Karpas-422 (cell line): Measurements from ENCODE around the gene RORB. TPM values are rescaled to one million over a fixed set of nuclear protein-coding genes. Genes with fewer than 3 reads are reported as not detected.
"Not testable (repeated sequence)": the region's sequence is repeated elsewhere in the genome, so short reads cannot be mapped to it uniquely, and the experiment has no call there.

Source experiments
- DNase-seq: peaks from one replicate; pipeline ENCODE4 v3.0.0-alpha.2; 2015
- H2AFZ ChIP-seq: fragments of 200-600 bp; sonication (generic); 2 replicates; pipeline ENCODE4 v1.6.1; 2014; ENCODE audit warnings: antibody characterized with exemption, low read length, mixed read lengths
- H3K27ac ChIP-seq: fragments of 200-600 bp; sonication (generic); 2 replicates; pipeline ENCODE4 v1.5.1; 2014; ENCODE audit warnings: mild to moderate bottlenecking, low read length, moderate library complexity
- H3K27me3 ChIP-seq: fragments of 200-600 bp; sonication (generic); 2 replicates; pipeline ENCODE4 v1.6.1; 2014; ENCODE audit warnings: low read length, mixed read lengths
- H3K36me3 ChIP-seq: fragments of 200-600 bp; sonication (generic); 2 replicates; pipeline ENCODE4 v1.6.1; 2014; ENCODE audit warnings: low read length, mixed read lengths; ENCODE audit not compliant: insufficient read depth
- H3K4me1 ChIP-seq: fragments of 200-600 bp; sonication (generic); 2 replicates; pipeline ENCODE4 v1.6.1; 2014; ENCODE audit warnings: mild to moderate bottlenecking, low read length, mixed read lengths
- H3K4me2 ChIP-seq: fragments of 200-600 bp; sonication (generic); 2 replicates; pipeline ENCODE4 v1.6.1; 2014; ENCODE audit warnings: low read length, low read depth, mild to moderate bottlenecking; ENCODE audit not compliant: poor library complexity, severe bottlenecking
- H3K4me3 ChIP-seq: fragments of 200-600 bp; sonication (generic); 2 replicates; pipeline ENCODE4 v1.5.1; 2014; ENCODE audit warnings: mild to moderate bottlenecking, antibody characterized with exemption, low read length, mixed read lengths
- H3K79me2 ChIP-seq: fragments of 200-600 bp; sonication (generic); 2 replicates; pipeline ENCODE4 v1.6.1; 2014; ENCODE audit warnings: mild to moderate bottlenecking, low read length, mixed read lengths
- H3K9ac ChIP-seq: fragments of 200-600 bp; sonication (generic); 2 replicates; pipeline ENCODE4 v1.6.0; 2014; ENCODE audit warnings: low read length
- H3K9me2 ChIP-seq: fragments of 200-600 bp; sonication (generic), shearing (Covaris generic); replicated peaks from 2 replicates; pipeline ENCODE4 v1.6.0; 2014; ENCODE audit warnings: mild to moderate bottlenecking, low read length, moderate library complexity; ENCODE audit not compliant: insufficient read depth
- H3K9me3 ChIP-seq: fragments of 300-700, 200-600 bp; sonication (generic); 2 replicates; pipeline ENCODE4 v1.6.1; 2014; ENCODE audit warnings: low read length, mixed read lengths
- H4K20me1 ChIP-seq: fragments of 200-600 bp; sonication (generic); 2 replicates; pipeline ENCODE4 v1.6.1; 2014; ENCODE audit warnings: mild to moderate bottlenecking, antibody characterized with exemption, low read length, low read depth; ENCODE audit not compliant: insufficient read depth
- total RNA-seq: library from RNA; depleted of rRNA; stranded (reverse); fragments of >200 nt; shearing (Covaris generic); gene quantifications from 2 replicates; pipeline ENCODE4 v1.2.3, GENCODE V29; 2014; ENCODE audit warnings: low replicate concordance

RORB gene
- total RNA-seq, 1 experiment from 2014 or later = 1.1 TPM

DNA sequence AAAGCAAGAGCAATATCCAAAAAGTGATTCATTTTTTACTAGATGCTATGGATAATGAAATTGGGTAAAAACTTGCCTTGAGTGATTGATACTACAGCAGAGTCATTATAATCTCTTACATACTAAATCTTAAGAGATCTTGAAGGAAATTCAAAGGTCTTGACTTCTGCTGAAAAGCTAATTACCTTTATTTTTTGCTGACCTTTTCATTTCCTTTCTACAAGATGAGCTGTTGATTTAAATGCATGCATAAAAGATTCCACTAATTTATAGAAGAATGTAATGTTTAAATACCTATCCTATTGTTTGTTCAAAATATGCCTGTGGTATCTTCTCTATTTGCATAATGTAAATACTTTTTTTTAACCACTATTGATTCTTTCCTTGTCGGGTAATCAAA lies 27.2 kb downstream of the RORB start:
- Histone ChIP-seq H3K9me3 (no peaks in the 10 kb centered on the region), H3K9ac (no peak overlapping the region), H3K27me3 (no peaks in the 10 kb centered on the region), H3K27ac (no peak overlapping the region), H3K4me1 (no peaks in the 10 kb centered on the region), H3K9me2 (no peaks in the 10 kb centered on the region), H3K36me3 (no peaks in the 10 kb centered on the region), H3K4me3 (no peak overlapping the region), H3K79me2 (no peaks in the 10 kb centered on the region), H2AFZ (no peak overlapping the region), H4K20me1 (no peaks in the 10 kb centered on the region), H3K4me2 (no peak overlapping the region)
- no peak for DNase-seq

DNA sequence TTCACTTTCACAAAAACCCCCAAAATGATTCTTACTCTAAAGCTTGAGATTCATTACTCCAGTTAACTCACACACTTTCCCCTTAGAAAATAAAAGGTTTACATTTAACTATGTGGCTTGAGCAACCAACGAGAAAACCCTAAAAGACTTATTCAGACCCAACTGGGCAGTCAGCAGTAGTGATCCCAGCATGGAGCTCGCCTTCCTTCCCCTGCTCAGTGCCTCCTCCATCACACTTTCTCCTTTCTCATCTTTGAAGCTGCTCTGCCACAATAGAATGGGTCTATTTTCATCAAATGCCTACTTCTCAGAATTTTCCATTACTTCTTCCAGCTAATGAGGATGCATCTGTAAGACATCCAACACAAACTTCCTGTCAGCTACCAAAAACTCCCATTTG lies 29.1 kb downstream of the RORB start:
- no peaks in the 10 kb centered on the region for H3K4me1 ChIP-seq
- no peaks in the 10 kb centered on the region for H3K27me3 ChIP-seq
- no peak overlapping the region for H3K9ac ChIP-seq
- no peaks in the 10 kb centered on the region for H3K9me3 ChIP-seq
- H3K36me3 ChIP-seq = no peaks in the 10 kb centered on the region
- DNase-seq = no peak
- H3K27ac ChIP-seq = no peak overlapping the region
- H3K4me3 ChIP-seq = no peak overlapping the region
- H4K20me1 ChIP-seq = no peaks in the 10 kb centered on the region
- no peak overlapping the region for H2AFZ ChIP-seq
- H3K9me2 ChIP-seq = no peaks in the 10 kb centered on the region
- H3K79me2 ChIP-seq = no peaks in the 10 kb centered on the region
- H3K4me2 ChIP-seq = peak overlapping the region; percentile 21

DNA sequence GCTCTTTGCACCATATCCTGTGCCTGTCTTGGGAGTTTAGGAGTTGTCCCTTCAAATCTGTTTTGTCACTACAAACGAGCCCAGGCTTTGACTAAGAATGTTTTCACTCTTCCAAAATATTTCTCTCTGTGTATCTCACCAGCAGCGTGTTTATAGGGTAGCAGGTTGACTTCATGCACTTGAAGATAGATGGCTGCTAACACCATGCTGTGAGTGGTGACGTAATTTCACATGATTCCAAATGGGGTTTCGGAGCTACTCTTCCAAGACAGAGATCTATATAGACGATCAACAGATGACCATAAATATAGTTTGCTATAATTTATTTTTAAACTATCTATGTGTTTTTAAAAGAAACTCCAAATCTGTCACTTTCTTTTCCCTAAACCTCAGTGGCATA lies 30.6 kb downstream of the RORB start:
- no peaks in the 10 kb centered on the region for H3K36me3 ChIP-seq
- H4K20me1 ChIP-seq = no peaks in the 10 kb centered on the region
- no peaks in the 10 kb centered on the region for H3K4me1 ChIP-seq
- H3K4me3 ChIP-seq = no peak overlapping the region
- H3K79me2 ChIP-seq = no peaks in the 10 kb centered on the region
- no peak overlapping the region for H3K27ac ChIP-seq
- H3K4me2 ChIP-seq = no peak overlapping the region
- no peaks in the 10 kb centered on the region for H3K27me3 ChIP-seq
- H3K9me2 ChIP-seq = no peaks in the 10 kb centered on the region
- H3K9me3 ChIP-seq = no peaks in the 10 kb centered on the region
- H2AFZ ChIP-seq = no peak overlapping the region
- DNase-seq = no peak
- H3K9ac ChIP-seq = no peak overlapping the region

DNA sequence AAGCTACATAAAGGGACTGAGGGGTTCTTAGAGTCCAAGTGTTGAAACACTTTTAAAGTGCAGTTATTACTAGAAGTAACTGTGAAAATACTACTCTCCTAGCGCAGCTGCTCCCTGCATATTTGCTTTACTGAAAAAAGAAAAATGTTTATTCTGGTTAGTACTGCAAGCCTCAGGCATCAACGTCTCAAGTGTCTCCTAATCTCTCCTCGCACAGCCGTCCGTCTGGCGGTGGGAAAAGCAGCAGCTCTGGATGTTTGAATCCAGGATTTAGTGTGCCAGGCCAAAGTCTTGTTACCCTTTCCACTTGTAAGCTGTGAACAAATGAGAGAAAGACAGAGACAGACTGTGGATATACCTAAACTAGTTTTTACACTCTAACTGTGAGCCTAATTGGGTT lies 31.1 kb downstream of the RORB start:
- Histone ChIP-seq H4K20me1 (no peaks in the 10 kb centered on the region), H3K4me2 (no peak overlapping the region), H3K27me3 (no peaks in the 10 kb centered on the region), H2AFZ (no peak overlapping the region), H3K27ac (no peak overlapping the region), H3K9me3 (no peaks in the 10 kb centered on the region), H3K9me2 (no peaks in the 10 kb centered on the region), H3K4me1 (no peaks in the 10 kb centered on the region), H3K79me2 (no peaks in the 10 kb centered on the region), H3K9ac (no peak overlapping the region), H3K4me3 (no peak overlapping the region), H3K36me3 (no peaks in the 10 kb centered on the region)
- DNase-seq = no peak

DNA sequence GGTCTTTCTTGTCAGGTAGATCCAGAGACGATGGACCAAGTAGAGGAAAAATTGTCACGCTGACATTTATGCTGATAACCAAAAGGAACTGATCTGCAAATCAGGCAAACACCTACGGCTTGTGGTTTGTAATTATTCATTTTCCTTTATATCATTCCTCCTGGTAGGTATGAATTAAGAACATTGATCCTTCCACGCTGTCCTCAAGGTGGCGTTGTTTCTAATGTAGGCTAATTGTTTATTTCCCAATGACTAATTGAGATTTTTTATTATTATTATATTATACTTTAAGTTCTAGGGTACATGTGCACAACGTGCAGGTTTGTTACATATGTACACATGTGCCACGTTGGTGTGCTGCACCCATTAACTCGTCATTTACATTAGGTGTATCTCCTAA lies 33.3 kb downstream of the RORB start:
- H3K4me2 ChIP-seq, H3K27ac ChIP-seq, H3K4me1 ChIP-seq, H3K36me3 ChIP-seq, H3K9ac ChIP-seq, H3K27me3 ChIP-seq, H3K9me2 ChIP-seq, H4K20me1 ChIP-seq, H2AFZ ChIP-seq, H3K79me2 ChIP-seq, H3K4me3 ChIP-seq, H3K9me3 ChIP-seq: not testable (repeated sequence)
- DNase-seq = peak; percentile 58

DNA sequence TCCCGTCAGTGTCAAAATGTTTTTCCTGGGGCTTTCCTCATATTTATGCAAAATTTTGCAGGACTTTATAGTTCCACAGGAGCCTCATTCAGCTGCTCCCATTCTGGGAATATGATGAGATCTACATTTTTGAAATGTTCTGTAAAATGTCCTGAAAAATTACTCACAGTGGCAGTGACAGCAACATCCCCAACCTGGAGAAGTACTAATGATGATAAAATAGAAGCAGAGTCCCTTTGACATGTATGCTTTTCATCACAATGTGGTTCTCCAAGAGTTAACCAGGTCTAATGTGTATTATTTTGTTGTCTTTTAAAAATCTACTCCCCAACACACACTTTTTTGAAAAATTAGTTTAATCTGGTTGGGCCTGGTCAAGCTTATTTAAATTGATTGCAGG lies 36.1 kb downstream of the RORB start:
- H3K4me1 ChIP-seq = no peaks in the 10 kb centered on the region
- no peaks in the 10 kb centered on the region for H3K27me3 ChIP-seq
- no peaks in the 10 kb centered on the region for H3K9me3 ChIP-seq
- H3K4me2 ChIP-seq = no peak overlapping the region
- no peak for DNase-seq
- no peak overlapping the region for H3K9ac ChIP-seq
- H3K27ac ChIP-seq = no peak overlapping the region
- H3K4me3 ChIP-seq = no peak overlapping the region
- no peaks in the 10 kb centered on the region for H3K79me2 ChIP-seq
- H4K20me1 ChIP-seq = no peaks in the 10 kb centered on the region
- no peak overlapping the region for H2AFZ ChIP-seq
- no peaks in the 10 kb centered on the region for H3K36me3 ChIP-seq
- H3K9me2 ChIP-seq = no peaks in the 10 kb centered on the region

DNA sequence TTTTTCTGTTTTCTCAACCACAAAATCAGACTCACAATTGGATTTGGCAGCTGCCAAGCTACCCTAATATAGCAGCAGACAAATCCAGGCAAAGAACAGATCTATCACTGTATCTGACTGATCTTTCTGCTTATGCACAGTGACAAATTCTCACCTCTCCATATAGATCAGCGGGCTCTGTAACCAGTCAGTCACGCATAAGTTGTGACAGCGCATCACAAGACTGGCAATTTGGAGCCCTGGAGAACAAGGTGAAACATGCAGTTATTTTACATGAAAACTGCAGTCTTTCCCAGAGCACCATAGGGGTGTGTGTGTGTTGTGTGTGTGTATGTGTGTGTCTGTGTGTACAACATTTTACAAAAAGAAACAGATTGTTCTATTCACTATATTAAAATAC lies 37.7 kb downstream of the RORB start:
- Histone ChIP-seq H3K27me3 (no peaks in the 10 kb centered on the region), H3K36me3 (no peaks in the 10 kb centered on the region), H3K4me2 (no peak overlapping the region), H3K4me3 (no peak overlapping the region), H3K79me2 (no peaks in the 10 kb centered on the region), H3K9ac (no peak overlapping the region), H3K27ac (no peak overlapping the region), H3K9me3 (no peaks in the 10 kb centered on the region), H3K9me2 (no peaks in the 10 kb centered on the region), H2AFZ (no peak overlapping the region), H4K20me1 (no peaks in the 10 kb centered on the region), H3K4me1 (no peaks in the 10 kb centered on the region)
- no peak for DNase-seq

DNA sequence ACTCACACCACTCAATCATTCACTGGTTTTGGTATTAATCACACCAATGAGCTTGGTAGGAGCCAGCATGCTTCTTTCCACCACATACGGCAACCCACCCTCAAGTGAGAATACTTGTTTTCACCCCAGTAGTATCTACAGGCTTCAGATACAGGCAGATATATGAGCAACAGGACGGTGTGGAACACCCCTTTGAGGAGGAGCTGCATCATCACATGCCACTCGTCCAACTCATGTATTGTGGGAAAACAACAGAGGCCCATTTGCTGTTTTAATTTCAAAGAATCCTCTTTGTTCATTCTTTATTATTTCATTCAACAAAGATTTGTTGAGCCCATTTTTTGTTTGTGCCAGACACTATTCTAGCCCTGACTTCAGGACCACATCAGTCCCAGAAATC lies 46.0 kb downstream of the RORB start:
- H3K9me3 ChIP-seq = no peaks in the 10 kb centered on the region
- H3K27me3 ChIP-seq = no peaks in the 10 kb centered on the region
- no peak overlapping the region for H3K27ac ChIP-seq
- H3K4me3 ChIP-seq = no peak overlapping the region
- no peak overlapping the region for H3K4me2 ChIP-seq
- DNase-seq = no peak
- H2AFZ ChIP-seq = no peak overlapping the region
- no peaks in the 10 kb centered on the region for H4K20me1 ChIP-seq
- H3K4me1 ChIP-seq = no peaks in the 10 kb centered on the region
- no peak overlapping the region for H3K9ac ChIP-seq
- H3K9me2 ChIP-seq = no peaks in the 10 kb centered on the region
- H3K79me2 ChIP-seq = no peaks in the 10 kb centered on the region
- H3K36me3 ChIP-seq = no peaks in the 10 kb centered on the region

DNA sequence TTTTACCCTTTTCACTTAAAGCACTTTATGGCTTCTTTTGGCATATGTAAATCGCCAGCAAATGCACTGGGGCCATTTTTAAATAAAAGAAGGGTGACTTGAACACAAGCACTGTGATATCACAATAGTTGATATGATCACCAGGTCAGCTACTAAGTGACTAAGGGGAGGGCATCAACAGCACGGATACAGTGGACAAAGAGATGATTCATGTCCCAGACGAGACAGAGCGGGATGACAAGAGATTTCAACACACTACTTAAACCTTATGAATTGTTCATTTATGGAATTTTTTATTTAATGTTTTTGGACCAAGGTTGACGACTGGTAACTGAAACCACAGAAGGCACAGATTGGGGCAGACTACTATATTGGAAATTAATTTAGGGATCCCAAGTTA lies 54.1 kb downstream of the RORB start:
- Histone ChIP-seq H3K27ac (no peak overlapping the region), H4K20me1 (no peaks in the 10 kb centered on the region), H3K36me3 (no peaks in the 10 kb centered on the region), H3K4me1 (no peaks in the 10 kb centered on the region), H3K4me2 (no peak overlapping the region), H3K27me3 (no peaks in the 10 kb centered on the region), H2AFZ (no peak overlapping the region), H3K9me3 (no peaks in the 10 kb centered on the region), H3K4me3 (no peak overlapping the region), H3K79me2 (no peaks in the 10 kb centered on the region), H3K9ac (no peak overlapping the region), H3K9me2 (no peaks in the 10 kb centered on the region)
- DNase-seq = no peak
